ENCODE results near the gene CEP72. TPM values are rescaled to one million over a fixed set of nuclear protein-coding genes. Genes with fewer than 3 reads are reported as not detected.

Gene CEP72
- total RNA-seq, 1 experiment from 2014 or later = 14.6 TPM

- no peaks in the 10 kb centered on the region for H3K27me3 ChIP-seq (ENCODE audit: low read length)
- 0 out of 2 replicates have a peak, but pooled peaks cover under 1% of the 10 kb centered on the region for H4K20me1 ChIP-seq (ENCODE audit: insufficient read depth, low read depth, low read length)
- no peak overlapping the region for H3K4me3 ChIP-seq (ENCODE audit: low read length)
- H3K9me3 ChIP-seq (ENCODE audit: low read length) = no peaks in the 10 kb centered on the region
- DNase-seq = no peak
- no peaks in the 10 kb centered on the region for H3K4me1 ChIP-seq (ENCODE audit: low read length)
- no peaks in the 10 kb centered on the region for H3K79me2 ChIP-seq (ENCODE audit: low read length)
- H3K27ac ChIP-seq (ENCODE audit: low read length) = no peak overlapping the region
- H2AFZ ChIP-seq (ENCODE audit: low read length) = no peak overlapping the region
- H3K4me2 ChIP-seq (ENCODE audit: low read depth, low read length, poor library complexity, severe bottlenecking) = no peak overlapping the region
- H3K9ac ChIP-seq (ENCODE audit: low read length) = no peak overlapping the region
- H3K9me2 ChIP-seq (replicated peaks; ENCODE audit: insufficient read depth, low read length) = no peaks in the 10 kb centered on the region
- H3K36me3 ChIP-seq (ENCODE audit: insufficient read depth, low read length) = peaks cover 45% of the 10 kb centered on the region
Observed at GRCh38 chr5:659496-660263, 47.5 kb downstream of the CEP72 start.

- no peaks in the 10 kb centered on the region for H3K27me3 ChIP-seq (ENCODE audit: low read length)
Observed at GRCh38 chr5:660491-661030, 48.4 kb downstream of the CEP72 start.

GRCh38 chr5:661891-662750, 50.0 kb downstream of the CEP72 start:
- H3K9me3 ChIP-seq (ENCODE audit: low read length) = no peaks in the 10 kb centered on the region
- no peak overlapping the region for H3K27ac ChIP-seq (ENCODE audit: low read length)
- no peaks in the 10 kb centered on the region for H3K4me1 ChIP-seq (ENCODE audit: low read length)
- no peak overlapping the region for H3K4me2 ChIP-seq (ENCODE audit: low read depth, low read length, poor library complexity, severe bottlenecking)
- H3K9ac ChIP-seq (ENCODE audit: low read length) = no peak overlapping the region
- H3K27me3 ChIP-seq (ENCODE audit: low read length) = no peaks in the 10 kb centered on the region
- no peak overlapping the region for H3K4me3 ChIP-seq (ENCODE audit: low read length)
- peaks cover 37% of the 10 kb centered on the region for H3K36me3 ChIP-seq (ENCODE audit: insufficient read depth, low read length)
- H3K9me2 ChIP-seq (replicated peaks; ENCODE audit: insufficient read depth, low read length) = no peaks in the 10 kb centered on the region
- 0 out of 2 replicates have a peak, but pooled peaks cover 5% of the 10 kb centered on the region for H4K20me1 ChIP-seq (ENCODE audit: insufficient read depth, low read depth, low read length)
- DNase-seq = no peak
- H2AFZ ChIP-seq (ENCODE audit: low read length) = no peak overlapping the region
- H3K79me2 ChIP-seq (ENCODE audit: low read length) = no peaks in the 10 kb centered on the region

More at GRCh38 chr5:660491-661030, 48.4 kb downstream of the CEP72 start:
- no peaks in the 10 kb centered on the region for H3K79me2 ChIP-seq (ENCODE audit: low read length)
- no peak overlapping the region for H3K4me2 ChIP-seq (ENCODE audit: low read depth, low read length, poor library complexity, severe bottlenecking)
- 0 out of 2 replicates have a peak, but pooled peaks cover 5% of the 10 kb centered on the region for H4K20me1 ChIP-seq (ENCODE audit: insufficient read depth, low read depth, low read length)
- no peaks in the 10 kb centered on the region for H3K4me1 ChIP-seq (ENCODE audit: low read length)
- H3K9ac ChIP-seq (ENCODE audit: low read length) = no peak overlapping the region
- peaks cover 45% of the 10 kb centered on the region for H3K36me3 ChIP-seq (ENCODE audit: insufficient read depth, low read length)
- H2AFZ ChIP-seq (ENCODE audit: low read length) = no peak overlapping the region
- H3K9me3 ChIP-seq (ENCODE audit: low read length) = no peaks in the 10 kb centered on the region
- no peak for DNase-seq
- H3K27ac ChIP-seq (ENCODE audit: low read length) = no peak overlapping the region
- H3K4me3 ChIP-seq (ENCODE audit: low read length) = no peak overlapping the region
- H3K9me2 ChIP-seq (replicated peaks; ENCODE audit: insufficient read depth, low read length) = no peaks in the 10 kb centered on the region

GRCh38 chr5:662751-663435, 50.8 kb downstream of the CEP72 start:
- H3K36me3 ChIP-seq (ENCODE audit: insufficient read depth, low read length) = peaks cover 29% of the 10 kb centered on the region
- no peak overlapping the region for H3K27ac ChIP-seq (ENCODE audit: low read length)
- H3K9me3 ChIP-seq (ENCODE audit: low read length) = no peaks in the 10 kb centered on the region
- no peaks in the 10 kb centered on the region for H3K9me2 ChIP-seq (replicated peaks; ENCODE audit: insufficient read depth, low read length)
- H3K79me2 ChIP-seq (ENCODE audit: low read length) = no peaks in the 10 kb centered on the region
- DNase-seq = no peak
- H3K4me1 ChIP-seq (ENCODE audit: low read length) = no peaks in the 10 kb centered on the region
- H3K9ac ChIP-seq (ENCODE audit: low read length) = no peak overlapping the region
- 0 out of 2 replicates have a peak, but pooled peaks cover 5% of the 10 kb centered on the region for H4K20me1 ChIP-seq (ENCODE audit: insufficient read depth, low read depth, low read length)
- H3K27me3 ChIP-seq (ENCODE audit: low read length) = no peaks in the 10 kb centered on the region
- H2AFZ ChIP-seq (ENCODE audit: low read length) = no peak overlapping the region
- no peak overlapping the region for H3K4me2 ChIP-seq (ENCODE audit: low read depth, low read length, poor library complexity, severe bottlenecking)
- H3K4me3 ChIP-seq (ENCODE audit: low read length) = no peak overlapping the region

GRCh38 chr5:663436-664342, 51.5 kb downstream of the CEP72 start:
- no peak for DNase-seq
- Histone ChIP-seq H3K4me1 (ENCODE audit: low read length) (no peaks in the 10 kb centered on the region), H3K9ac (ENCODE audit: low read length) (no peak overlapping the region), H3K9me3 (ENCODE audit: low read length) (no peaks in the 10 kb centered on the region), H3K4me2 (ENCODE audit: low read depth, low read length, poor library complexity, severe bottlenecking) (no peak overlapping the region), H3K36me3 (ENCODE audit: insufficient read depth, low read length) (peaks cover 25% of the 10 kb centered on the region), H3K79me2 (ENCODE audit: low read length) (no peaks in the 10 kb centered on the region), H2AFZ (ENCODE audit: low read length) (no peak overlapping the region), H4K20me1 (ENCODE audit: insufficient read depth, low read depth, low read length) (0 out of 2 replicates have a peak, but pooled peaks cover 5% of the 10 kb centered on the region), H3K27ac (ENCODE audit: low read length) (no peak overlapping the region), H3K4me3 (ENCODE audit: low read length) (no peak overlapping the region), H3K27me3 (ENCODE audit: low read length) (no peaks in the 10 kb centered on the region), H3K9me2 (replicated peaks; ENCODE audit: insufficient read depth, low read length) (no peaks in the 10 kb centered on the region)

- H3K4me1 ChIP-seq (ENCODE audit: low read length) = no peaks in the 10 kb centered on the region
- no peak overlapping the region for H3K27ac ChIP-seq (ENCODE audit: low read length)
- no peak overlapping the region for H3K9ac ChIP-seq (ENCODE audit: low read length)
- no peaks in the 10 kb centered on the region for H3K79me2 ChIP-seq (ENCODE audit: low read length)
- no peaks in the 10 kb centered on the region for H3K27me3 ChIP-seq (ENCODE audit: low read length)
- DNase-seq = no peak
- H3K4me2 ChIP-seq (ENCODE audit: low read depth, low read length, poor library complexity, severe bottlenecking) = no peak overlapping the region
- no peak overlapping the region for H2AFZ ChIP-seq (ENCODE audit: low read length)
- no peak overlapping the region for H3K4me3 ChIP-seq (ENCODE audit: low read length)
- peaks cover 5% of the 10 kb centered on the region; the same call in 1 of the 2 replicates for H4K20me1 ChIP-seq (ENCODE audit: insufficient read depth, low read depth, low read length)
- no peaks in the 10 kb centered on the region for H3K9me3 ChIP-seq (ENCODE audit: low read length)
- peaks cover 18% of the 10 kb centered on the region for H3K36me3 ChIP-seq (ENCODE audit: insufficient read depth, low read length)
- no peaks in the 10 kb centered on the region for H3K9me2 ChIP-seq (replicated peaks; ENCODE audit: insufficient read depth, low read length)
Observed at GRCh38 chr5:664343-664993, 52.3 kb downstream of the CEP72 start.

GRCh38 chr5:664994-665360, 52.8 kb downstream of the CEP72 start:
- no peaks in the 10 kb centered on the region for H3K27me3 ChIP-seq (ENCODE audit: low read length)
- H3K4me1 ChIP-seq (ENCODE audit: low read length) = no peaks in the 10 kb centered on the region
- H3K27ac ChIP-seq (ENCODE audit: low read length) = no peak overlapping the region
- no peak overlapping the region for H2AFZ ChIP-seq (ENCODE audit: low read length)
- peaks cover 5% of the 10 kb centered on the region; the same call in 1 of the 2 replicates for H4K20me1 ChIP-seq (ENCODE audit: insufficient read depth, low read depth, low read length)
- H3K79me2 ChIP-seq (ENCODE audit: low read length) = no peaks in the 10 kb centered on the region
- no peak overlapping the region for H3K9ac ChIP-seq (ENCODE audit: low read length)
- H3K36me3 ChIP-seq (ENCODE audit: insufficient read depth, low read length) = peaks cover 14% of the 10 kb centered on the region
- no peak for DNase-seq
- H3K9me3 ChIP-seq (ENCODE audit: low read length) = no peaks in the 10 kb centered on the region
- H3K9me2 ChIP-seq (replicated peaks; ENCODE audit: insufficient read depth, low read length) = no peaks in the 10 kb centered on the region
- no peak overlapping the region for H3K4me3 ChIP-seq (ENCODE audit: low read length)
- no peak overlapping the region for H3K4me2 ChIP-seq (ENCODE audit: low read depth, low read length, poor library complexity, severe bottlenecking)
